GM21515 (cell line): ENCODE measurements around the gene TADA2B.
A peak's percentile ranks its signal among the peaks of the same experiment; 100 is the strongest.
"Not testable (repeated sequence)": the region's sequence is repeated elsewhere in the genome, so short reads cannot be mapped to it uniquely, and the experiment has no call there.

Source experiments
- ATAC-seq: cut with Tn5 transposase; IDR thresholded peaks from one replicate; pipeline ENCODE4 v1.9.1; 2021; ENCODE audit not compliant: unreplicated experiment

TADA2B gene

GRCh38 chr4:7078025-7078424, 34.9 kb downstream of the TADA2B start:
- no peak for ATAC-seq

GRCh38 chr4:7079483-7079882, 36.3 kb downstream of the TADA2B start:
- ATAC-seq = not testable (repeated sequence)

GRCh38 chr4:7079909-7080308, 36.7 kb downstream of the TADA2B start:
- ATAC-seq = not testable (repeated sequence)

- ATAC-seq = no peak
Observed at GRCh38 chr4:7083597-7084563, 40.7 kb downstream of the TADA2B start.

GRCh38 chr4:7084564-7084961, 41.4 kb downstream of the TADA2B start:
- not testable (repeated sequence) for ATAC-seq

GRCh38 chr4:7086384-7086783, 43.2 kb downstream of the TADA2B start:
- no peak for ATAC-seq

GRCh38 chr4:7087036-7087435, 43.9 kb downstream of the TADA2B start:
- ATAC-seq = no peak

GRCh38 chr4:7089213-7089986, 46.2 kb downstream of the TADA2B start:
- no peak for ATAC-seq

GRCh38 chr4:7092026-7092425, 48.9 kb downstream of the TADA2B start:
- ATAC-seq = no peak

GRCh38 chr4:7094916-7095315, 51.7 kb downstream of the TADA2B start:
- no peak for ATAC-seq

- ATAC-seq = no peak
Observed at GRCh38 chr4:7095611-7096155, 52.5 kb downstream of the TADA2B start.

- no peak for ATAC-seq
Observed at GRCh38 chr4:7096236-7096635, 53.1 kb downstream of the TADA2B start.

- ATAC-seq = peak; percentile 65
Observed at GRCh38 chr4:7101692-7102515, 58.7 kb downstream of the TADA2B start.

- not testable (repeated sequence) for ATAC-seq
Observed at GRCh38 chr4:7102516-7102909, 59.3 kb downstream of the TADA2B start.

GRCh38 chr4:7103031-7103606, 59.9 kb downstream of the TADA2B start:
- peak; percentile 83 for ATAC-seq

- ATAC-seq = no peak
Observed at GRCh38 chr4:7103607-7104365, 60.6 kb downstream of the TADA2B start.

GRCh38 chr4:7104366-7105031, 61.3 kb downstream of the TADA2B start:
- ATAC-seq = no peak

- ATAC-seq = no peak
Observed at GRCh38 chr4:7105276-7105675, 62.1 kb downstream of the TADA2B start.
